ENCODE results near the gene CHMP3.
"Not testable (repeated sequence)": the region's sequence is repeated elsewhere in the genome, so short reads cannot be mapped to it uniquely, and the experiment has no call there.

The CHMP3 gene

GRCh38 chr2:86549440-86549839 lies 13.8 kb downstream of the CHMP3 start:
- not testable (repeated sequence) for DNase-seq

GRCh38 chr2:86548913-86549396 lies 14.3 kb downstream of the CHMP3 start:
- DNase-seq, result not testable (repeated sequence)

- DNase-seq, result not testable (repeated sequence)
Measured at GRCh38 chr2:86548165-86548912, 14.9 kb downstream of the CHMP3 start.

GRCh38 chr2:86545296-86545924 lies 17.8 kb downstream of the CHMP3 start:
- not testable (repeated sequence) for DNase-seq

- not testable (repeated sequence) for DNase-seq
Measured at GRCh38 chr2:86544278-86545099, 18.8 kb downstream of the CHMP3 start.

GRCh38 chr2:86543793-86544192 lies 19.4 kb downstream of the CHMP3 start:
- DNase-seq, result no peak

- DNase-seq, result no peak
Measured at GRCh38 chr2:86543335-86543734, 19.9 kb downstream of the CHMP3 start.

GRCh38 chr2:86542814-86543213 lies 20.4 kb downstream of the CHMP3 start:
- no peak for DNase-seq

GRCh38 chr2:86541334-86541733 lies 21.9 kb downstream of the CHMP3 start:
- no peak for DNase-seq

- DNase-seq, result no peak
Measured at GRCh38 chr2:86533589-86533988, 29.7 kb downstream of the CHMP3 start.

- no peak for DNase-seq
Measured at GRCh38 chr2:86525421-86526340, 37.6 kb downstream of the CHMP3 start.

- DNase-seq, result no peak
Measured at GRCh38 chr2:86523491-86523890, 39.8 kb downstream of the CHMP3 start.

GRCh38 chr2:86522711-86523110 lies 40.5 kb downstream of the CHMP3 start:
- DNase-seq, result no peak

- DNase-seq, result no peak
Measured at GRCh38 chr2:86521922-86522321, 41.3 kb downstream of the CHMP3 start.

GRCh38 chr2:86520153-86520552 lies 43.1 kb downstream of the CHMP3 start:
- no peak for DNase-seq

GRCh38 chr2:86519349-86519748 lies 43.9 kb downstream of the CHMP3 start:
- DNase-seq, result no peak

- DNase-seq, result peak; percentile 54
Measured at GRCh38 chr2:86518481-86518880, 44.8 kb downstream of the CHMP3 start.

- no peak for DNase-seq
Measured at GRCh38 chr2:86513948-86514660, 49.1 kb downstream of the CHMP3 start.

GRCh38 chr2:86512892-86513291 lies 50.4 kb downstream of the CHMP3 start:
- DNase-seq, result no peak

- no peak for DNase-seq
Measured at GRCh38 chr2:86512034-86512433, 51.2 kb downstream of the CHMP3 start.

- DNase-seq, result no peak
Measured at GRCh38 chr2:86510436-86510933, 52.8 kb downstream of the CHMP3 start.

All from CD4-positive, alpha-beta T cell treated with Interleukin-10 for 1 hour (primary cell).